ENCODE measurements around the gene KCNMA1.

Gene KCNMA1

GRCh38 chr10:77332256-77332655 lies 305.4 kb downstream of the KCNMA1 start:
- DNase-seq (ENCODE audit: low read depth): no peak

GRCh38 chr10:77328272-77328816 lies 309.3 kb downstream of the KCNMA1 start:
- no peak for DNase-seq (ENCODE audit: low read depth)

- no peak for DNase-seq (ENCODE audit: low read depth)
Observed at GRCh38 chr10:77325233-77325537, 312.4 kb downstream of the KCNMA1 start.

GRCh38 chr10:77321838-77322237 lies 315.8 kb downstream of the KCNMA1 start:
- DNase-seq (ENCODE audit: low read depth): no peak

- DNase-seq (ENCODE audit: low read depth): peak; percentile 28
Observed at GRCh38 chr10:77320971-77321471, 316.6 kb downstream of the KCNMA1 start.

- DNase-seq (ENCODE audit: low read depth): no peak
Observed at GRCh38 chr10:77319557-77319956, 318.1 kb downstream of the KCNMA1 start.

- DNase-seq (ENCODE audit: low read depth): no peak
Observed at GRCh38 chr10:77318739-77319138, 318.9 kb downstream of the KCNMA1 start.

GRCh38 chr10:77317221-77317620 lies 320.4 kb downstream of the KCNMA1 start:
- DNase-seq (ENCODE audit: low read depth): no peak

- DNase-seq (ENCODE audit: low read depth): no peak
Observed at GRCh38 chr10:77315496-77316129, 322.0 kb downstream of the KCNMA1 start.

- DNase-seq (ENCODE audit: low read depth): no peak
Observed at GRCh38 chr10:77313066-77313750, 324.4 kb downstream of the KCNMA1 start.

GRCh38 chr10:77311186-77311585 lies 326.4 kb downstream of the KCNMA1 start:
- DNase-seq (ENCODE audit: low read depth): no peak

- DNase-seq (ENCODE audit: low read depth): no peak
Observed at GRCh38 chr10:77310288-77310840, 327.2 kb downstream of the KCNMA1 start.

- DNase-seq (ENCODE audit: low read depth): no peak
Observed at GRCh38 chr10:77309509-77309908, 328.1 kb downstream of the KCNMA1 start.

- DNase-seq (ENCODE audit: low read depth): no peak
Observed at GRCh38 chr10:77309092-77309491, 328.5 kb downstream of the KCNMA1 start.

- no peak for DNase-seq (ENCODE audit: low read depth)
Observed at GRCh38 chr10:77308084-77308732, 329.4 kb downstream of the KCNMA1 start.

- DNase-seq (ENCODE audit: low read depth): no peak
Observed at GRCh38 chr10:77306666-77307065, 330.9 kb downstream of the KCNMA1 start.

- DNase-seq (ENCODE audit: low read depth): no peak
Observed at GRCh38 chr10:77305650-77306632, 331.7 kb downstream of the KCNMA1 start.

- DNase-seq (ENCODE audit: low read depth): no peak
Observed at GRCh38 chr10:77304192-77304591, 333.4 kb downstream of the KCNMA1 start.

GRCh38 chr10:77301305-77301730 lies 336.3 kb downstream of the KCNMA1 start:
- no peak for DNase-seq (ENCODE audit: low read depth)

GRCh38 chr10:77300682-77301302 lies 336.8 kb downstream of the KCNMA1 start:
- DNase-seq (ENCODE audit: low read depth): no peak

- no peak for DNase-seq (ENCODE audit: low read depth)
Observed at GRCh38 chr10:77299320-77299719, 338.3 kb downstream of the KCNMA1 start.

Data from GM04504 (cell line).